COLO829 (cell line): ENCODE measurements around the gene C5orf58.

ENCODE experiments used
- DNase-seq: peaks from one replicate; pipeline ENCODE4 v3.0.0; 2012; ENCODE audit warnings: low spot score

Gene C5orf58

GRCh38 chr5:170256571-170256970 lies 23.8 kb downstream of the C5orf58 start:
- no peak for DNase-seq

- no peak for DNase-seq
These were observed 24.6 kb downstream of the C5orf58 start for GRCh38 chr5:170257370-170257769.

GRCh38 chr5:170261528-170262043 lies 28.8 kb downstream of the C5orf58 start:
- no peak for DNase-seq

GRCh38 chr5:170262061-170263045 lies 29.6 kb downstream of the C5orf58 start:
- no peak for DNase-seq

- DNase-seq, result no peak
These were observed 31.1 kb downstream of the C5orf58 start for GRCh38 chr5:170263906-170264305.

- no peak for DNase-seq
These were observed 32.7 kb downstream of the C5orf58 start for GRCh38 chr5:170265522-170265921.

- DNase-seq, result no peak
These were observed 34.0 kb downstream of the C5orf58 start for GRCh38 chr5:170266570-170267381.

GRCh38 chr5:170267431-170268152 lies 34.8 kb downstream of the C5orf58 start:
- peak; percentile 51 for DNase-seq

GRCh38 chr5:170268153-170268689 lies 35.4 kb downstream of the C5orf58 start:
- no peak for DNase-seq

GRCh38 chr5:170268884-170269283 lies 36.1 kb downstream of the C5orf58 start:
- no peak for DNase-seq

GRCh38 chr5:170269579-170269978 lies 36.8 kb downstream of the C5orf58 start:
- DNase-seq, result no peak

- no peak for DNase-seq
These were observed 37.7 kb downstream of the C5orf58 start for GRCh38 chr5:170270293-170271069.

GRCh38 chr5:170273968-170274710 lies 41.4 kb downstream of the C5orf58 start:
- no peak for DNase-seq

- no peak for DNase-seq
These were observed 42.7 kb downstream of the C5orf58 start for GRCh38 chr5:170275376-170275994.

GRCh38 chr5:170276140-170276539 lies 43.4 kb downstream of the C5orf58 start:
- no peak for DNase-seq

GRCh38 chr5:170277867-170278281 lies 45.1 kb downstream of the C5orf58 start:
- no peak for DNase-seq

- no peak for DNase-seq
These were observed 46.0 kb downstream of the C5orf58 start for GRCh38 chr5:170278611-170279458.

GRCh38 chr5:170279459-170279817 lies 46.7 kb downstream of the C5orf58 start:
- no peak for DNase-seq

GRCh38 chr5:170280011-170280493 lies 47.3 kb downstream of the C5orf58 start:
- DNase-seq, result no peak
